HepG2 (cell line): ENCODE results near the gene STOML1. TPM values are rescaled to one million over a fixed set of nuclear protein-coding genes. Genes with fewer than 3 reads are reported as not detected.

Experiments used
- ATAC-seq: fragments of 200-7000 bp; cut with Tn5 transposase; 3 replicates; pipeline ENCODE4 v1.9.1; 2020; ENCODE audit warnings: mild to moderate bottlenecking, moderate library complexity
- BruUV-seq: library from RNA; stranded (reverse); fragments of 400-500 nt; replicated peaks from 2 replicates; lab custom pipeline; 2021; lab: Mats Ljungman, UMichigan
- CTCF ChIA-PET: fragments of 300-600 bp; formaldehyde crosslinking; extraction: SDS; loops from one replicate; lab custom pipeline; 2021; ENCODE audit warnings: low total read pairs, inconsistent platforms, low intra/inter-chr PET ratio; lab: Yijun Ruan, JAX
- POLR2A ChIA-PET: fragments of 350-600 bp; sonication (Branson Sonifier 250); formaldehyde crosslinking; loops from one replicate; lab custom pipeline; 2020; ENCODE audit warnings: antibody characterized with exemption, inconsistent platforms; lab: Yijun Ruan, JAX
- DNase-seq: peaks from one replicate; pipeline ENCODE4 v3.0.0-alpha.2; 2015; ENCODE audit warnings: low spot score
- FAIRE-seq: peaks from 3 replicates; lab custom pipeline; 2011; peaks lifted over from hg19 to GRCh38; lab: Jason Lieb, UNC
- H2AFZ ChIP-seq: one replicate; pipeline ENCODE4 v1.6.1; 2011; ENCODE audit warnings: low read length, inconsistent platforms
- H3K27ac ChIP-seq: fragments of 300-600 bp; 3 replicates; pipeline ENCODE4 v1.8.0; 2011; ENCODE audit warnings: mixed run types, mild to moderate bottlenecking, mixed read lengths, low read length, inconsistent platforms; ENCODE audit not compliant: insufficient read depth; ENCODE audit errors: extremely low read length
- H3K27me3 ChIP-seq, 2 experiments: fragments of 200-600 bp in 1 of 2; 2 replicates in 1 of 2; 3 replicates in 1 of 2; pipeline versions ENCODE4 v1.6.0 to v1.8.0; 2011; ENCODE audit warnings: low read length in 2 of 2, mild to moderate bottlenecking in 2 of 2, moderate library complexity in 2 of 2, inconsistent platforms in 1 of 2; ENCODE audit not compliant: insufficient read depth in 2 of 2, control insufficient read depth in 1 of 2
- H3K36me3 ChIP-seq, 2 experiments: fragments of 200-600 bp in 1 of 2; replicated peaks in 1 of 2; 2 replicates in 1 of 2; 3 replicates in 1 of 2; pipeline versions ENCODE4 v1.5.1 to v1.8.0; 2011; ENCODE audit warnings: low read length in 2 of 2, inconsistent platforms in 1 of 2; ENCODE audit not compliant: insufficient read depth in 2 of 2, control insufficient read depth in 1 of 2
- H3K4me1 ChIP-seq: 2 replicates; pipeline ENCODE4 v1.5.1; 2012; ENCODE audit warnings: low read length, inconsistent platforms; ENCODE audit not compliant: insufficient read depth
- H3K4me2 ChIP-seq: 2 replicates; pipeline ENCODE4 v1.6.0; 2011; ENCODE audit warnings: low read depth, low read length, inconsistent platforms
- H3K4me3 ChIP-seq, 3 experiments: fragments of 200-600 bp in 1 of 3; sonication (generic), shearing (Covaris generic) in 1 of 3; replicated peaks in 1 of 3; 2 replicates each; pipeline ENCODE4 v1.5.1; 2011 to 2016; ENCODE audit warnings: low read length in 3 of 3, inconsistent platforms in 2 of 3, low read depth in 2 of 3, mild to moderate bottlenecking in 2 of 3, control low read depth in 1 of 3, mixed read lengths in 1 of 3; ENCODE audit not compliant: insufficient read depth in 1 of 3
- H3K79me2 ChIP-seq: one replicate; pipeline ENCODE4 v1.6.1; 2011; ENCODE audit warnings: low read length, inconsistent platforms; ENCODE audit not compliant: insufficient read depth
- H3K9ac ChIP-seq: 2 replicates; pipeline ENCODE4 v1.6.0; 2011; ENCODE audit warnings: mild to moderate bottlenecking, low read depth, low read length, inconsistent platforms; ENCODE audit not compliant: insufficient read depth
- H3K9me3 ChIP-seq: 2 replicates; pipeline ENCODE4 v1.5.1; 2012; ENCODE audit warnings: mild to moderate bottlenecking, low read length
- H4K20me1 ChIP-seq: 2 replicates; pipeline ENCODE4 v1.6.0; 2011; ENCODE audit warnings: inconsistent platforms, mild to moderate bottlenecking, low read length, moderate library complexity; ENCODE audit not compliant: insufficient read depth
- ISL2 ChIP-seq: sonication (generic); formaldehyde crosslinking; IDR thresholded peaks from 2 replicates; pipeline ENCODE4 v1.5.0; 2020; ENCODE audit warnings: missing genetic modification reagents
- RXRA ChIP-seq: sonication (generic); formaldehyde crosslinking; IDR thresholded peaks from 2 replicates; pipeline ENCODE4 v1.5.1; 2020; ENCODE audit warnings: missing genetic modification reagents
- SMAD3 ChIP-seq: sonication (generic); formaldehyde crosslinking; IDR thresholded peaks from 2 replicates; pipeline ENCODE4 v1.4.0; 2020; ENCODE audit warnings: missing genetic modification reagents
- SP1 ChIP-seq, 2 experiments: fragments of 450-650 bp in 1 of 2; sonication (generic) in 1 of 2; formaldehyde crosslinking in 1 of 2; IDR thresholded peaks; 2 replicates each; pipeline versions ENCODE4 v1.4.0 to v1.6.1; 2016 to 2020; ENCODE audit warnings: missing genetic modification reagents in 1 of 2
- TIGD3 ChIP-seq: sonication (generic); formaldehyde crosslinking; IDR thresholded peaks from 2 replicates; pipeline ENCODE4 v1.5.1; 2020; ENCODE audit warnings: mild to moderate bottlenecking, missing genetic modification reagents, borderline replicate concordance
- TRAFD1 ChIP-seq: sonication (generic); formaldehyde crosslinking; IDR thresholded peaks from 2 replicates; pipeline ENCODE4 v1.5.1; 2020; ENCODE audit warnings: missing genetic modification reagents, mild to moderate bottlenecking, borderline replicate concordance
- ZBTB42 ChIP-seq: sonication (generic); formaldehyde crosslinking; IDR thresholded peaks from 2 replicates; pipeline ENCODE4 v1.5.0; 2020; ENCODE audit warnings: mild to moderate bottlenecking, missing genetic modification reagents
- ZNF414 ChIP-seq: sonication (generic); formaldehyde crosslinking; IDR thresholded peaks from 2 replicates; pipeline ENCODE4 v1.5.0; 2020; ENCODE audit warnings: missing genetic modification reagents
- ZNF550 ChIP-seq: sonication (generic); formaldehyde crosslinking; IDR thresholded peaks from 2 replicates; pipeline ENCODE4 v1.4.0; 2020; ENCODE audit warnings: mild to moderate bottlenecking, missing genetic modification reagents, borderline replicate concordance
- WGBS: methylation state at CpG from one replicate; pipeline ENCODE4 v1.1.6; 2017; ENCODE audit warnings: low lambda C conversion rate; 5-methylcytosine and 5-hydroxymethylcytosine counted together
- in situ Hi-C: cut with HindIII; loops from 2 replicates; pipeline ENCODE4 v1.10.0; 2017; ENCODE audit warnings: low pct_unique_long_range_greater_than_20kb; ENCODE audit not compliant: extremely low pct_ligation_motif_present
- intact Hi-C: fragments of 100-400 bp; cut with micrococcal nuclease; formaldehyde crosslinking; loops from one replicate; pipeline ENCODE4 v1.10.0; 2022; ENCODE audit not compliant: unreplicated experiment
- polyA plus RNA-seq, 8 experiments: library from polyadenylated mRNA; depleted of rRNA in 3 of 8; stranded (reverse) in 7 of 8; unstranded in 1 of 8; fragments of >200 nt; fragmentation: Illumina TruSeq in 4 of 8; extraction: Trizol in 4 of 8; gene quantifications; 2 replicates each; pipeline versions ENCODE4 v1.2.1 to v1.2.3, GENCODE V29; 2011 to 2016; ENCODE audit warnings: low read depth in 4 of 8, missing spikeins in 1 of 8, mixed read lengths in 1 of 8; ENCODE audit not compliant: insufficient read depth in 1 of 8
- total RNA-seq, 5 experiments: library from RNA; depleted of rRNA; stranded (reverse); fragments of >200 nt; fragmentation: Illumina TruSeq; extraction: Trizol; gene quantifications; 2 replicates each; pipeline ENCODE4 v1.2.3, GENCODE V29; 2016; ENCODE audit warnings: low read depth in 1 of 5

STOML1 gene
- total and polyA plus RNA-seq, 2 of the 13 experiments (the other 11 are each of a cell fraction or from before 2014, with no cell fraction given): 3.5 to 3.7 TPM

- no peak for TF ChIP-seq RXRA (CRISPR knock-in tag)
- no peak for TF ChIP-seq TRAFD1 (CRISPR knock-in tag)
- no peak for TF ChIP-seq ZNF414 (CRISPR knock-in tag)
- CTCF ChIA-PET: no interaction called here
- no peaks in the 10 kb centered on the region for H3K9me3 ChIP-seq
- POLR2A ChIA-PET: no interaction called here
- FAIRE-seq: no peak
- WGBS: 22% methylated on average over 7 of the region's 10 CpGs
- H3K27ac ChIP-seq: no peak overlapping the region
- no peak overlapping the region for H3K4me2 ChIP-seq
- in situ Hi-C loops: no loop called here
- peaks cover 15% of the 10 kb centered on the region for H3K4me1 ChIP-seq
- no peak for ATAC-seq
- no peaks in the 10 kb centered on the region; a peak in 2 of 5 replicates for H3K27me3 ChIP-seq
- no peak for DNase-seq
- H3K79me2 ChIP-seq: no peaks in the 10 kb centered on the region
- no peak overlapping the region for H3K4me3 ChIP-seq
- intact Hi-C loops: no loop called here
- no peak overlapping the region for H2AFZ ChIP-seq
- BruUV-seq: no TSS peak
- peaks cover 3% of the 10 kb centered on the region for H4K20me1 ChIP-seq
- H3K9ac ChIP-seq: no peak overlapping the region
- H3K36me3 ChIP-seq: no peaks in the 10 kb centered on the region
These were observed 50.0 kb downstream of the STOML1 start for GRCh38 chr15:73941871-73942635.

GRCh38 chr15:73941449-73941848 lies 50.6 kb downstream of the STOML1 start:
- no peak overlapping the region for H3K27ac ChIP-seq
- TF ChIP-seq ZBTB42 (CRISPR knock-in tag) (no peak), ISL2 (CRISPR knock-in tag) (no peak), SMAD3 (CRISPR knock-in tag) (no peak), TIGD3 (CRISPR knock-in tag) (no peak), SP1 (IDR thresholded peaks at IDR 0.05) (no peak), SP1 (CRISPR knock-in tag; IDR thresholded peaks at IDR 0.05) (no peak), ZNF550 (CRISPR knock-in tag) (no peak)

More at GRCh38 chr15:73941449-73941848, 50.6 kb downstream of the STOML1 start:
- H3K4me2 ChIP-seq: no peak overlapping the region
- H4K20me1 ChIP-seq: peaks cover 3% of the 10 kb centered on the region
- POLR2A ChIA-PET: no interaction called here
- no peaks in the 10 kb centered on the region; a peak in 2 of 5 replicates for H3K27me3 ChIP-seq
- H3K9me3 ChIP-seq: no peaks in the 10 kb centered on the region
- in situ Hi-C loops (no loop called here), intact Hi-C loops (no loop called here)
- CTCF ChIA-PET: no interaction called here
- FAIRE-seq: no peak
- no peaks in the 10 kb centered on the region for H3K36me3 ChIP-seq
- peaks cover 15% of the 10 kb centered on the region for H3K4me1 ChIP-seq
- no TSS peak for BruUV-seq
- no peak overlapping the region for H2AFZ ChIP-seq
- DNase-seq: no peak
- H3K79me2 ChIP-seq: no peaks in the 10 kb centered on the region
- H3K4me3 ChIP-seq: no peak overlapping the region
- WGBS: no CpG with 5 or more reads among the region's 3 CpGs
- H3K9ac ChIP-seq: no peak overlapping the region
- no peak for ATAC-seq
